ENCODE data around the gene CXCR3. TPM values are rescaled to one million over a fixed set of nuclear protein-coding genes. Genes with fewer than 3 reads are reported as not detected.

Gene CXCR3
- total and polyA plus RNA-seq, 10 of the 15 experiments (the other 5 are each of a cell fraction or from before 2014, with no cell fraction given) = 1.4 to 48.2 (median 15.7) TPM

DNA sequence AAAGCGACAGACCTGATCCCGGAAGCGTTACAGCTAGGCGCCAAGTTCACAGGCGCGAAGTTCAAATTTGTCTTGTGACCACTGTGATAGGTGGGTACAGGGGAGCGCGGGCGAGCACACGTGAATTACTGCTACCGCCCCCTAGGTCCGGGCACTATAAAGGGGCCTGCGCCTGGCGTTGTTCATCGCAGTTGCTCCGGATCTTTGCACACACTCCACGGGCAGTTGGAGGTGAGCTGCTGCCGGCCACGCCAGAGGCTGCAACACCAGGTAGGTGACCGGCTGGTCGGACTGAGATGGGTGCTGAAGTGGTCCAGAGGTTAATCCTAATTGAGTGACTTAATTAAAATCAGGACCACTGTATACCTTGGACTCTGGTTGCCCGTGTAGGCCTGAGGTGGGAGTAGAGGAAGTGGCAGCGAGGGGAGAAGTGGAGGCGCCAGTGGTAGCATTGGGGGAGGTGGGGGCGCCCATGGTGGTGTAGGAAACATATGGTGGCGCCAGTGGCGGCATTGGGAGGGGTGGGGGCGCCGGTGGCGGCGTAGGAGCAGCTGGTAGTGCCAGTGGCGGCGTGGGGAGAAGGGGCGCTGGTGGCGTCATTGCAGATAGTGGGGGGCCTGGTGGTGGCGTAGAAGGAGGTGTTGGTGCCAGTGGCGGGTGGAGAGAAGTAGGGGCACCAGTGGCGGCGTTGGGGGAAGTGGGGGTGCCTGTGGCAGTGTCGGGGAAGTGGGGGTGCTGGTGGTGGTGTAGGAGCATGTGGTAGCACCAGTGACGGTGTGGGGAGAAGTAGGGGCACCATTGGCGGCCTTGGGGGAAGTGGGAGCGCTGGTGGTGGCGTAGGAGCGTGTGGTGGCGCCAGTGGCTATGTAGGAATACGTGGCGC, 39.8 kb downstream of the CXCR3 start, which contains the start of gene GCNA:
Gene GCNA, plus strand, starts transcription at position 185 of the 883 bp plus-strand sequence. CDS start 2,385 bp downstream, outside the sequence.
- Histone ChIP-seq H3K9me3 (replicated peaks; ENCODE audit: control insufficient read depth, insufficient read depth, low read length) (no peaks in the 10 kb centered on the region), H3K27me3 (replicated peaks in 1 of 2; ENCODE audit: control insufficient read depth in 2 of 2, insufficient read depth in 2 of 2, low read length in 1 of 2) (no peaks in the 10 kb centered on the region), H3K4me3 (no peak within 1 kb of the TSS), H3K36me3 (ENCODE audit: control insufficient read depth in 2 of 2, insufficient read depth in 2 of 2, low read length in 1 of 2) (peaks cover under 1 to 2% of the 10 kb centered on the region in 2 experiments; a peak in 3 of 4 replicates), H3K79me2 (ENCODE audit: control insufficient read depth, insufficient read depth, low read length) (no peaks in the 10 kb centered on the region), H3K4me1 (ENCODE audit: control insufficient read depth, insufficient read depth, low read length) (no peaks in the 10 kb centered on the region), H3K4me2 (ENCODE audit: control insufficient read depth, insufficient read depth) (no peak within 1 kb of the TSS), H3K27ac (ENCODE audit: control insufficient read depth, insufficient read depth) (no peak within 1 kb of the TSS), H2AFZ (ENCODE audit: control insufficient read depth, low read depth, low read length) (no peak within 1 kb of the TSS), H4K20me1 (ENCODE audit: control insufficient read depth, insufficient read depth) (no peaks in the 10 kb centered on the region), H3K9ac (ENCODE audit: control insufficient read depth, insufficient read depth, low read length) (no peak within 1 kb of the TSS)
- ChIA-PET RAD21 (ENCODE audit: unreplicated experiment) (no interaction called here), SMC1A (ENCODE audit: uncharacterized antibody, unreplicated experiment) (no interaction called here), CTCF (no interaction called here), POLR2A (no interaction called here)
- WGBS (ENCODE audit: insufficient coverage, insufficient replicate concordance, low lambda C conversion rate, missing lambda C conversion rate) = 76% methylated on average over 38 of the region's 48 CpGs
- ATAC-seq (no peak), DNase-seq (ENCODE audit: low read depth, low spot score) (no peak), FAIRE-seq (no peak)
- in situ Hi-C loops (cut with MboI) = no loop called here
- BruUV-seq (replicated peaks) = no TSS peak
- intact Hi-C loops (cut with micrococcal nuclease; ENCODE audit: unreplicated experiment) = no loop called here
- TF ChIP-seq CBX3 (IDR thresholded peaks at IDR 0.05; ENCODE audit: borderline replicate concordance, low read depth) = no peak
- TF ChIP-seq, protein P1, sequence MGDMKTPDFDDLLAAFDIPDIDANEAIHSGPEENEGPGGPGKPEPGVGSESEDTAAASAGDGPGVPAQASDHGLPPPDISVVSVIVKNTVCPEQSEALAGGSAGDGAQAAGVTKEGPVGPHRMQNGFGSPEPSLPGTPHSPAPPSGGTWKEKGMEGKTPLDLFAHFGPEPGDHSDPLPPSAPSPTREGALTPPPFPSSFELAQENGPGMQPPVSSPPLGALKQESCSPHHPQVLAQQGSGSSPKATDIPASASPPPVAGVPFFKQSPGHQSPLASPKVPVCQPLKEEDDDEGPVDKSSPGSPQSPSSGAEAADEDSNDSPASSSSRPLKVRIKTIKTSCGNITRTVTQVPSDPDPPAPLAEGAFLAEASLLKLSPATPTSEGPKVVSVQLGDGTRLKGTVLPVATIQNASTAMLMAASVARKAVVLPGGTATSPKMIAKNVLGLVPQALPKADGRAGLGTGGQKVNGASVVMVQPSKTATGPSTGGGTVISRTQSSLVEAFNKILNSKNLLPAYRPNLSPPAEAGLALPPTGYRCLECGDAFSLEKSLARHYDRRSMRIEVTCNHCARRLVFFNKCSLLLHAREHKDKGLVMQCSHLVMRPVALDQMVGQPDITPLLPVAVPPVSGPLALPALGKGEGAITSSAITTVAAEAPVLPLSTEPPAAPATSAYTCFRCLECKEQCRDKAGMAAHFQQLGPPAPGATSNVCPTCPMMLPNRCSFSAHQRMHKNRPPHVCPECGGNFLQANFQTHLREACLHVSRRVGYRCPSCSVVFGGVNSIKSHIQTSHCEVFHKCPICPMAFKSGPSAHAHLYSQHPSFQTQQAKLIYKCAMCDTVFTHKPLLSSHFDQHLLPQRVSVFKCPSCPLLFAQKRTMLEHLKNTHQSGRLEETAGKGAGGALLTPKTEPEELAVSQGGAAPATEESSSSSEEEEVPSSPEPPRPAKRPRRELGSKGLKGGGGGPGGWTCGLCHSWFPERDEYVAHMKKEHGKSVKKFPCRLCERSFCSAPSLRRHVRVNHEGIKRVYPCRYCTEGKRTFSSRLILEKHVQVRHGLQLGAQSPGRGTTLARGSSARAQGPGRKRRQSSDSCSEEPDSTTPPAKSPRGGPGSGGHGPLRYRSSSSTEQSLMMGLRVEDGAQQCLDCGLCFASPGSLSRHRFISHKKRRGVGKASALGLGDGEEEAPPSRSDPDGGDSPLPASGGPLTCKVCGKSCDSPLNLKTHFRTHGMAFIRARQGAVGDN (IDR thresholded peaks at IDR 0.05) = no peak
- no peak for TF ChIP-seq SMAD1 (IDR thresholded peaks at IDR 0.05; ENCODE audit: low read depth, partially characterized antibody)
- no peak for TF ChIP-seq CHD2 (IDR thresholded peaks at IDR 0.05; ENCODE audit: borderline replicate concordance, low read depth, low read length)
- no peak for TF ChIP-seq EP300 (IDR thresholded peaks at IDR 0.05; ENCODE audit: borderline replicate concordance in 1 of 2, control insufficient read depth in 1 of 2, low read depth in 2 of 2, low read length in 2 of 2)
- no peak for TF ChIP-seq LARP7 (IDR thresholded peaks at IDR 0.05)
- TF ChIP-seq SREBF2 (IDR thresholded peaks at IDR 0.05; ENCODE audit: low read length) = no peak
- no peak for TF ChIP-seq ZNF24 (IDR thresholded peaks at IDR 0.05)
- TF ChIP-seq, protein P2, sequence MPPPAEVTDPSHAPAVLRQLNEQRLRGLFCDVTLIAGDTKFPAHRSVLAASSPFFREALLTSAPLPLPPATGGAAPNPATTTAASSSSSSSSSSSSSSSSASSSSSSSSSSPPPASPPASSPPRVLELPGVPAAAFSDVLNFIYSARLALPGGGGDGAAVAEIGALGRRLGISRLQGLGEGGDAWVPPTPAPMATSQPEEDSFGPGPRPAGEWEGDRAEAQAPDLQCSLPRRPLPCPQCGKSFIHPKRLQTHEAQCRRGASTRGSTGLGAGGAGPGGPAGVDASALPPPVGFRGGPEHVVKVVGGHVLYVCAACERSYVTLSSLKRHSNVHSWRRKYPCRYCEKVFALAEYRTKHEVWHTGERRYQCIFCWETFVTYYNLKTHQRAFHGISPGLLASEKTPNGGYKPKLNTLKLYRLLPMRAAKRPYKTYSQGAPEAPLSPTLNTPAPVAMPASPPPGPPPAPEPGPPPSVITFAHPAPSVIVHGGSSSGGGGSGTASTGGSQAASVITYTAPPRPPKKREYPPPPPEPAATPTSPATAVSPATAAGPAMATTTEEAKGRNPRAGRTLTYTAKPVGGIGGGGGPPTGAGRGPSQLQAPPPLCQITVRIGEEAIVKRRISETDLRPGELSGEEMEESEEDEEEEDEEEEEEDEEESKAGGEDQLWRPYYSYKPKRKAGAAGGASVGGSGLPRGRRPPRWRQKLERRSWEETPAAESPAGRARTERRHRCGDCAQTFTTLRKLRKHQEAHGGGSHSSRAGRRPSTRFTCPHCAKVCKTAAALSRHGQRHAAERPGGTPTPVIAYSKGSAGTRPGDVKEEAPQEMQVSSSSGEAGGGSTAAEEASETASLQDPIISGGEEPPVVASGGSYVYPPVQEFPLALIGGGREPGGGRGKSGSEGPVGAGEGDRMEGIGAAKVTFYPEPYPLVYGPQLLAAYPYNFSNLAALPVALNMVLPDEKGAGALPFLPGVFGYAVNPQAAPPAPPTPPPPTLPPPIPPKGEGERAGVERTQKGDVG (CRISPR knock-in tag; IDR thresholded peaks at IDR 0.05) = no peak
- TF ChIP-seq RCOR1 (conservative IDR thresholded peaks at IDR 0.05; ENCODE audit: low read depth, low read length) = no peak
- no peak for TF ChIP-seq TCF12 (IDR thresholded peaks at IDR 0.05; ENCODE audit: low read depth, low read length)
- TF ChIP-seq PML (IDR thresholded peaks at IDR 0.05; ENCODE audit: low read length) = no peak
- TF ChIP-seq SRF (IDR thresholded peaks at IDR 0.05; ENCODE audit: low read depth in 2 of 2, low read length in 2 of 2) = no peak
